Kidney tubule cell (primary cell): Measurements from ENCODE around the gene ARL4A.
"Not testable (repeated sequence)": the region's sequence is repeated elsewhere in the genome, so short reads cannot be mapped to it uniquely, and the experiment has no call there.

Experiments used
- DNase-seq: peaks from one replicate; pipeline ENCODE4 v3.0.0-alpha.2; 2018; ENCODE audit warnings: low spot score

The ARL4A gene

DNA sequence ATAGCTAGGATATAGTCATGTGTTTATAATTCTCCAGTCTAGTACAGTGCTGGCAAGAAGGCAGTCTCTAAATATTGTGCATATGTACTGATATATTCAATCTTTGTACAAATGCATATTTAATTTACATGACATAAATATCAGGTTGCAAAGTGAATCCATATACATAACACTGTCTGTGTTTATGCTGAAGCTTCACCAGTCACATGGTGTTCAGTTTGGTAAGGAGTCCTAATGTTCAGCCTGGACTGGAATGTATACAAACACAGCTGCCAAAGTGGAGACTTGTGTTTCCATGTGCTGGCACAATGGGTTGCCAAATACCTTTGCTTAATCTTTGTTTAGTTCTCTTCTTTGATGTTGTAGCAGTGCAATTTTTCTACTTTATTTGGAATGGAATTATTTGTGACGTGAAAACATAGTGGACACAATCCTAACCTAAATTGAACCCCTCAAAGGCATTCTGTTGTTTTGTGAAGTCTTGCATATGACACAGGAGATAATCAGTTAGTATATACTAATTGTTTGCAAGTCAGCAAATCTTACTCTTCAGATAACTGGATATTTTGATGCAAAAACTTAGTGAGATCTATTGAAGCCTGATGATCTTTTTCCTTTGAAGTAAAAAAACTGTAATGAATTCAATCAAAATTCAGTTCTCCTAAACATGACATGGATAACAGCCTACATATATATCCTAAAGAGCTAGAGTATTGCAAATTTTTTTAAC, 17.3 kb upstream of the ARL4A start:
- DNase-seq: no peak

DNA sequence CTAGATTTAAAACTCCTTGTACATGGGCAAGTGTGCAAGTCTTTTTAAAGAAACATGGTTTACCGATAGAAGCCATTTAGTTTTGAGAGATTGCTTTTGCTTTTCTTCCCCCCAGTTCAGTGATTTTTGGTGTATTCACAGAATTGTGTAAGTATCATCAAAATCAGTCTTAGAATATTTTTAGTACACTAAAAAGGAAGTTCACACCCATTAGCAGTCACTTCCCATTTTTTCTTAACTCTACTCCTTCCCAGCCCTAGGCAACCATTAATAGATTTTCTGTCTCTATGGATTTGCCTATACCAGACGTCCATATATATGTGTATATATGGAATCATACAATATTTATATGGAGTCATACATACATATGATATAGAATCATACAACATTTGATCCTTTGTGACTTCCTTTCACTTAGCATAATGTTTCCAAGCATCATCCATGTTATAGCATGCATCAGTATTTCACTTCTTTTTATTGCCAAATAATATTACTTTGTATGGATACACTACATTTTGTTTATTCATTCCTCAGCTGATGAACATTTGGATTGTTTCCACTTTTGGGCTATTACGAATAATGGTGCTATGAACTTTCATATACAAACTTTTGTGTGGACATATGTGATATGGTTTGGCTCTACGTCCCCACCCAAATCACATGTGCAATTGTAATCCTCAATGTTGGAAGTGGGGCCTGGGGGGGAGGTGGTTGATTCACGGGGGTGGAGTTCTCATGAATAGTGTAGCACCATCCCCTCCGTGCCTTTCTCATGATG, 16.5 kb upstream of the ARL4A start:
- no peak for DNase-seq

- DNase-seq: not testable (repeated sequence)
Measured at GRCh38 chr7:12673436-12673835, 14.0 kb upstream of the ARL4A start.

DNA sequence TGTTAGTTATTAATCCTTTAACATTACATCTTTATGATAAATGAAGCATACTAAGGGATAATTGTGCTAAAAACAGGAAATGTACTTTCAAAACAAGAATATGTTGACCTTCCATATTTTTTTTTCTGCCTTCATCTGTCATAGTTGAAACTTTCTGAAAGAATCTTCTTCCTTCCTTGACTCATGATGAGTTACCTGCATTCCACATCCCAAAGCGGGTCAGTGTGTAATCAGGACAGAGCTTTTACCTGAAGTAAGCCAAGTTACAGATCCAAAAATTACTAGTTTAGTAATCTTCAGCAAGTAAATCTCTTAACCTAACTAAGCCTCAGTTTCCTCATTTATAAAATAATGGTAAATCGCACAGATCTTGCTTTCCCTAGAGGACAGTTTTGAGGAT, 13.4 kb upstream of the ARL4A start:
- DNase-seq: peak; percentile 66

DNA sequence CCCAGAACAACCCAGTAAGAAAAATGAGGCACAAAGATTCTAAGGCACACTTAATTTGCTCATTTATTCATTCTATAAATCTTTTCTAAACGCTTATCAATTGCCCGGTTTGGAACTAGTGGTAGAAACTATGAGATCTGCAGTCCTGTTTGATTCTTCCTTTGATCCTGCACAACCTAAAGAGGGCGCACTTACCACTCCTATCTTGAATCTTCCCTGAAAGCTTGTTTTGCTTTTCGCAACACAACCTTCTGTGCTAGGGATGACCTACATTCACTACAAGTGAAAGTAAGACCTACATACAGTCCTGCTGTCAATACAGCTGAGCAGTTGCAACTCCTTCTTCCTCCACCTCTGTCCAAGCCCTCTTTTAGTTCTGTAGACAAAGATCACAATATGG, 12.6 kb upstream of the ARL4A start:
- peak; percentile 45 for DNase-seq

- DNase-seq: no peak
Measured at GRCh38 chr7:12683678-12684585, 3.5 kb upstream of the ARL4A start.

DNA sequence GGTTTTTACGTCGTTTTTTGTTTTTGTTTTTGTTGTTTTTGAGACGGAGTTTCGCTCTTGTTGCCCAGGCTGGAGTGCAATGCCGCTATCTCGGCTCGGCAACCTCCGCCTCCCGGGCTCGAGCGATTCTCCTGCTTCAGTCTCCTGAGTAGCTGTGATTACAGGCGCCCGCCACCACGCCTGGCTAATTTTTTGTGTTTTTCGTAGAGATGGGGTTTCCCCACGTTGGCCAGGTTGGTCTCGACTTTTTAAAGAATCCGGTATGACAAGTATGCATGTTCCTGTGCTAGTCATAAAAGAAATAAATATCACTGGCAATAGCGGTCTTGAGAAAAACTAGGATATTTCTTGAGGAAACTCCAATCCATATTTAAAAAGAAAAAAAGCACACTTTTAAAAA, 2.7 kb upstream of the ARL4A start:
- DNase-seq: peak; percentile 54

- peak; percentile 59 for DNase-seq
Measured at GRCh38 chr7:12685550-12685949, 1.9 kb upstream of the ARL4A start.

- peak; percentile 99 for DNase-seq
Measured at GRCh38 chr7:12686234-12686890, 1.1 kb upstream of the ARL4A start.

DNA sequence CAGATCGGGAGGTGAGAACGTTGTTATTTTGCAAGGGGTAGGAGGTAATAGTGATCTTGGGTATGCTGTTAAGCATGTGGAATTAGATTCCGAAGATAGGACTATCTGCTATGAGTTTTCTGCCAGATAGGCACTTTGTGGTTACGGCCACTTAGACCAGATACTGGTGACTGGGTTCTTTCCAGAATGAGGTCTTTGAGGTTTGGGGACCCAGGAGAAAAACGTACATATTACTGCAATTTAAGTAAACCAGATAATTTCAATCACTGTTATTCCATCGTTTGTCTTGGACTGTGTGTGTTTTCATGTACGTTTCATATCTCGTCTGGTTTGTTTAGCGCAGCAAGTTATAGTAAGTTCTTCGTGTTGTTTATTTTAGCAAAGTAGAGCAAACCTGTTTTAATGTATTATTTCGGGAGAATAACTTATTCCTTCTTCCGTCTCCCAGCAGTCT, 312 bp downstream of the ARL4A start:
- DNase-seq: no peak

DNA sequence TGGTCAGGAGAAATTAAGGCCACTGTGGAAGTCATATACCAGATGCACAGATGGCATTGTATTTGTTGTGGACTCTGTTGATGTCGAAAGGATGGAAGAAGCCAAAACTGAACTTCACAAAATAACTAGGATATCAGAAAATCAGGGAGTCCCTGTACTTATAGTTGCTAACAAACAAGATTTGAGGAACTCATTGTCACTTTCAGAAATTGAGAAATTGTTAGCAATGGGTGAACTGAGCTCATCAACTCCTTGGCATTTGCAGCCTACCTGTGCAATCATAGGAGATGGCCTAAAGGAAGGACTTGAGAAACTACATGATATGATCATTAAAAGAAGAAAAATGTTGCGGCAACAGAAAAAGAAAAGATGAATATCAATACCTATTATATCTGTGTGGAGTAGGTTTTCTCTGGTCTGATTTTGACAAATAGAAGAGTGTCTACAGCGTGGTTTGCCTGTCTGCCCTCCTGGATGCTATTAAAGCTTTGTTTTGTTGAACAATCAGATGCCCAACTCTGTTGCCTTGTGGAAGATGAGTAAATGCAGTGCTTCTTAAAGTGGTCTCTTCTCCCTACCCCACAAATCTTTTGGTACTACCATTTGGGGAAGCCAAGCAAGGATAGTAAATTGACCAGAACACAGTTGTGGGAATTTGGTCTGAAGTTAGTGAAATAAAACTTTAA, 1.2 kb downstream of the ARL4A start:
- not testable (repeated sequence) for DNase-seq

DNA sequence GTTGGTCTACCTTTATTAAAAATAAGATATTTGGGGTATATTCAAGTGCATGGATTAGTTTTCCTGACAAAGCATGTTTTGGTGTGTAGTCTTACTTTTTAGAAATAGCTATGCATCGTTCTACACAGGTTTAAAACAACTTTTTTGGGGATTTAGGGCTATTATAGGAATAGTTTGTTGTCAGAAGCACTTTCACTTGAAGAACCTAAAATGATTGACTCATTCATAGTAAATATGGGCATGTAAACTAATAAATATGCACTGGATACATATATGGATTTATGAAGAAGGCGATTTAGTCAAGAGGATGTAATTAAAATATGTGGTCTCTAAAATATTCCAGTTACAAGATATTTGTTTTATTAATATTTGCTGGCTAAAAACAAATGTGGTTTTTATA, 2.0 kb downstream of the ARL4A start:
- DNase-seq: no peak

- DNase-seq: no peak
Measured at GRCh38 chr7:12690041-12690878, 2.8 kb downstream of the ARL4A start.

GRCh38 chr7:12691388-12691787, 4.0 kb downstream of the ARL4A start:
- DNase-seq: not testable (repeated sequence)

DNA sequence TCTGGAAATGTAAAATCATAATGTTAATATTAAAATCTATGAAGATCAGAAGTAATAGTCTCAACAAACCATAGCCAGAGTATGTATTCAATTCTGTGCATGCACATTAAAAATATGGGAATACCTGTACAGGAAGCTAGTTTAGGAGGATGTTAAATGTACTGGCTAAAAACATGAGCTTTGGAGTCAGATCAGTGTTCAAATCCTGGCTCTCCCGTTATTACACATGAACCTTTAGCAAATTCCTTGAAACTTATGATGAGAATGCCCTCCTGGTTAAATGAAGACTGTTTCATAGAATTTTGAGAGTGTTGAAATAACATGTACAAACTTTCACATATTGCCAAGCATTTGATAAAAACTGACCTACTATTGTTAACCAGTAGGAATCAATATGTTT, 4.6 kb downstream of the ARL4A start:
- DNase-seq: no peak

GRCh38 chr7:12692479-12693259, 5.2 kb downstream of the ARL4A start:
- no peak for DNase-seq

DNA sequence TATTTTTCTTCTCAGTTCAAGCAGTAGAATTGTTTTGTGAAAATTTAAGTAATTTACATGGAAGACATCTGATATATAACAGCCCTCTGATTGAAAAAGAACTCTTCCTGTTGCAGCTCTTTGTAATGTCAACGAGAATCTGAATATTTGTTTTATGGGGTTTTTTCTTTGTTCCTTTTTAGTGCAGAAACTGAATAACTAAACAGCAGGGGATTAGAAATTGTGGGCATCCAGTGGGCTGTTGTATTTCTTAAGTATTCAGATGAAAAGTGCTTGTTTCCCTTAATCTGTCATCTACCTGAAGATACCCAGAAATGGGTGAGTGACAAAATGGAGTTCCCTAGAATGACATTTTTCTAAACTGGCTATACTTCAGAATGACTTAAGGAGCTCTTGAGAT, 7.4 kb downstream of the ARL4A start:
- no peak for DNase-seq

DNA sequence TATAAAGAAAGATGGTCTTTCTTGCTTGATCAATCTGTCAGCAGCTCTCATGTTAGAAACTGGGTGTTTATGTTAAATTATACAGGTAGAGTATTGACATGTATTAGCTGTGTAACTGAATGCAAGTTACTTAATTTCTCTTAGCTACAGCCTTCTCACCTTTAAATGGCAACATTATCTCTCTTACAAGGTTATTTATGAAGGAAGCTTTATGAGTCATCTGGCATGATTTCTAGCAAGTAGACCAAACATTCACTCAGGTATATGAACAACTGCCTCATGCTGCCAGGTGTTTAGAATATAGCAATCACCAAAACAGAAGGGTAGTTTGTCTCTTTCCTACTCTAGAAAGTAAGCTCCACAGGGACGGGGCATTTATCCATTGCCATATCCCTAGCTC, 8.5 kb downstream of the ARL4A start:
- DNase-seq: peak; percentile 42

- DNase-seq: no peak
Measured at GRCh38 chr7:12699299-12699698, 11.9 kb downstream of the ARL4A start.

- no peak for DNase-seq
Measured at GRCh38 chr7:12701433-12701832, 14.0 kb downstream of the ARL4A start.
